ENCODE data around the gene DHX58. TPM values are rescaled to one million over a fixed set of nuclear protein-coding genes. Genes with fewer than 3 reads are reported as not detected.
"Not testable (repeated sequence)": the region's sequence is repeated elsewhere in the genome, so short reads cannot be mapped to it uniquely, and the experiment has no call there.

DHX58 gene
- total RNA-seq, 1 experiment from 2014 or later: 2.1 TPM

DNA sequence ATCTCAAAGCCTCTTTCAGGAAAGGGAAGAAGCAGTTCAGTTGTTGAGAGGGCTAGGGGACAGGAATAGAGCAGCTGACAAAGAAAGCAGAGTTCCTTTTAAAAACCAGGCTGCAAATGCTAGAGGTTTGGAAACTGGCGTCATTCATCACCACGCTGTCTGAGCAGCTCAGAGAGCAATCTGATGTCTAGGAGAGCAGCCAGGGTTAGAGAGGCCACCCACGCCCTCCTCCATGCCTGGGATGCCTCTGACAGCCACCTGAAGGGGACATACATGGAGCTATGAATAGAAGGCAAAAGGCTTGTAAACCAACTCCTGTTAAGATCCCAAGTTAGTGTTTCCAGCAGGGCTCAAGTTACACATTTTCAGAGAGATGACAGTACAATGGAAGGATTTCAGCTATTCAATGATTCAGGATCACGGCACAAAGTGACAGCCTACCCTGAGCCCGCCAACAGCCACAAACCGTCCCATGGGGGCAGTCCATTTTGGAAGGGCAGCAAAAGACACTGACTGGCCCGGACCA is 29.9 kb upstream of the DHX58 start:
- Histone ChIP-seq H3K27ac (ENCODE audit: low read depth, low read length, poor library complexity, severe bottlenecking) (no peak overlapping the region), H3K36me3 (ENCODE audit: insufficient read depth, low read length, poor library complexity, severe bottlenecking) (no peaks in the 10 kb centered on the region), H3K4me1 (ENCODE audit: insufficient read depth, low read length, poor library complexity, severe bottlenecking) (no peaks in the 10 kb centered on the region), H3K9me3 (ENCODE audit: low read depth, low read length, poor library complexity, severe bottlenecking) (no peaks in the 10 kb centered on the region), H3K27me3 (replicated peaks; ENCODE audit: insufficient read depth, low read depth, low read length, poor library complexity) (no peaks in the 10 kb centered on the region), H3K4me3 (ENCODE audit: low read depth, low read length, poor library complexity, severe bottlenecking) (no peak overlapping the region)
- CTCF ChIA-PET: interaction anchor here (0.5 kb wide), 1 partner anchor 1530 kb away, joined by 3 read pairs; no protein-coding TSS in a partner anchor
- intact Hi-C loops (cut with micrococcal nuclease; ENCODE audit: unreplicated experiment): no loop called here
- BruUV-seq (replicated peaks): no TSS peak
- TF ChIP-seq EZH2 (IDR thresholded peaks at IDR 0.05; ENCODE audit: borderline replicate concordance, low read depth, low read length, poor library complexity, severe bottlenecking) (no peak), CTCF (conservative IDR thresholded peaks at IDR 0.05; ENCODE audit: low read depth, low read length) (no peak)
- POLR2A ChIA-PET (ENCODE audit: low non-redundant PET): interaction anchor here (0.5 kb wide), 1 partner anchor 127 kb away, joined by 3 read pairs; no protein-coding TSS in a partner anchor
- no peak for DNase-seq (ENCODE audit: low spot score)

DNA sequence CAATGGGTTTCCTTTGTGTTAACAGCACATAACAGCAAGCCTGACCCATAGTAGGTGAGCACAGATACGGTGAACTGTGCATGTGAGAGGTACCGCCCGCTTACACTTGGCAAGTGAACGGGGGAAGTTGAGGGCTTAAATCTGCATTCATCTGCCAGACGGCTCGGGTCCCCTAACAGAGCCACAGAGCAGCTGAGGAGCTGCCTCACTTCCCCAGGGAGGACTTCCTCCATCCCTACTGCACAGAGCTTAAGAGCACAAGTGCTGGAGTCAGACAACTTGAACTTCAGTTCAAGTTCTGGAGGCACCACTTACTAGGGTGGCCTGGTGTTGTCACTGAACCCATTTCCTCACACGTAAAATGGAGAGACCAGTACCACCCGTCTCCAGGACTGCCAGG is 28.9 kb upstream of the DHX58 start:
- Histone ChIP-seq H3K27ac (ENCODE audit: low read depth, low read length, poor library complexity, severe bottlenecking) (no peak overlapping the region), H3K4me3 (ENCODE audit: low read depth, low read length, poor library complexity, severe bottlenecking) (no peak overlapping the region), H3K27me3 (replicated peaks; ENCODE audit: insufficient read depth, low read depth, low read length, poor library complexity) (no peaks in the 10 kb centered on the region), H3K4me1 (ENCODE audit: insufficient read depth, low read length, poor library complexity, severe bottlenecking) (no peaks in the 10 kb centered on the region), H3K9me3 (ENCODE audit: low read depth, low read length, poor library complexity, severe bottlenecking) (no peaks in the 10 kb centered on the region), H3K36me3 (ENCODE audit: insufficient read depth, low read length, poor library complexity, severe bottlenecking) (no peaks in the 10 kb centered on the region)
- no peak for TF ChIP-seq CTCF (conservative IDR thresholded peaks at IDR 0.05; ENCODE audit: low read depth, low read length)
- no peak for TF ChIP-seq EZH2 (IDR thresholded peaks at IDR 0.05; ENCODE audit: borderline replicate concordance, low read depth, low read length, poor library complexity, severe bottlenecking)
- intact Hi-C loops (cut with micrococcal nuclease; ENCODE audit: unreplicated experiment): no loop called here
- CTCF ChIA-PET: no interaction called here
- POLR2A ChIA-PET (ENCODE audit: low non-redundant PET): no interaction called here
- BruUV-seq (replicated peaks): no TSS peak
- no peak for DNase-seq (ENCODE audit: low spot score)

DNA sequence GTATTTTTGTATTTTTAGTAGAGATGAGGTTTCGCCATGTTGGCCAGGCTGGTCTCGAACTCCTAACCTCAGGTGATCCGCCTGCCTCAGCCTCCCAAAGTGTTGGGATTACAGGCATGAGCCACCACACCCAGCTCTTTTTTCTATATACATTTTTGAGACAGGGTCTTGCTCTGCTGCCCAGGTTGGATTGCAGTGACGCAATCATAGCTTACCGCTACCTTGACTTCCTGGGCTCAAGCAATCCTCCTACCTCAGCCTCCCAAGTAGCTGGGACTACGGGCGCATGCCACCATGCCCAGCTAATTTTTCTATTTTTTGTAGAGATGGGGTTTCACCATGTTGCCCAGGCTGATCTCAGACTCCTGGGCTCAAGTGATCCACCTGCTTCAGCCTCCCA is 28.2 kb upstream of the DHX58 start:
- H3K4me3 ChIP-seq (ENCODE audit: low read depth, low read length, poor library complexity, severe bottlenecking); POLR2A ChIA-PET (ENCODE audit: low non-redundant PET); H3K27me3 ChIP-seq (replicated peaks; ENCODE audit: insufficient read depth, low read depth, low read length, poor library complexity); intact Hi-C loops (cut with micrococcal nuclease; ENCODE audit: unreplicated experiment); H3K4me1 ChIP-seq (ENCODE audit: insufficient read depth, low read length, poor library complexity, severe bottlenecking); H3K9me3 ChIP-seq (ENCODE audit: low read depth, low read length, poor library complexity, severe bottlenecking); BruUV-seq (replicated peaks); H3K36me3 ChIP-seq (ENCODE audit: insufficient read depth, low read length, poor library complexity, severe bottlenecking); DNase-seq (ENCODE audit: low spot score); CTCF ChIA-PET; H3K27ac ChIP-seq (ENCODE audit: low read depth, low read length, poor library complexity, severe bottlenecking): not testable (repeated sequence)

DNA sequence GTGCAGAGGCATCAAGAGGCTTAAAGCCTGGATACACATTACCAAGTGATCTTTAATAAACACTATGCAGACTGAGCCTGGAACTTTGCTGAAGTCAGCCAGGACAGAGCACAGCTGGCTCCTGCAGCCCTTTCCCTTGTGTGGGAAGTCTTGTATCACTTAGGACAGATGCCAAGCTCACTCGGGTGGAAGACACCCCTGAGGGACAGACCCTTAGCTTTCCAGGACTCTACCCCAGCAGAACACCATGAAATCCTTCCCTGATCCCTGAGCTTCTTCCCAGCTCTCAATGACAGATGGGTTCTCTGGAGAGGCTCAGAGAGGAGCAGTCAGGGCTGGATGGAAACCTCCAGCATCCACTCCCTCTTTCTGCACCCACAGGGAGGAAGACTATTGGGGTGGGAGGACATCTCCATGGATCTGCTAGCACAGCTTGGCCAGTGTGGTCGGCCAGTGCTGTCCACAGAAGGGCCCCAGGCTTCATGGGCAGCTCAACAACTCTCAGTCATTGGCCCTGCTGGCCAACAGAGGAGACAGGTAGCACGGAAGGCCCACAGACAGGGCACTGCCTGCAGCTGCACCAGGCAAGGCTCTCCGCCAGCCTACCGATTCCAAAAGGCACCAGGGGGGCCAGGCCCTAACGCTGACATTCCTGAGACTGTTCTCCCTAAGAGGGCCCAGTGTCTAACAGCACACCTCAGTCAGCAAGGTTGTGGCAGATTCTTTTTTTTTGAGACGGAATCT is 26.4 kb upstream of the DHX58 start:
- POLR2A ChIA-PET (ENCODE audit: low non-redundant PET): no interaction called here
- H3K9me3 ChIP-seq (ENCODE audit: low read depth, low read length, poor library complexity, severe bottlenecking): no peaks in the 10 kb centered on the region
- H3K4me1 ChIP-seq (ENCODE audit: insufficient read depth, low read length, poor library complexity, severe bottlenecking): no peaks in the 10 kb centered on the region
- DNase-seq (ENCODE audit: low spot score): no peak
- no peaks in the 10 kb centered on the region for H3K27me3 ChIP-seq (replicated peaks; ENCODE audit: insufficient read depth, low read depth, low read length, poor library complexity)
- H3K36me3 ChIP-seq (ENCODE audit: insufficient read depth, low read length, poor library complexity, severe bottlenecking): no peaks in the 10 kb centered on the region
- BruUV-seq (replicated peaks): no TSS peak
- intact Hi-C loops (cut with micrococcal nuclease; ENCODE audit: unreplicated experiment): no loop called here
- H3K27ac ChIP-seq (ENCODE audit: low read depth, low read length, poor library complexity, severe bottlenecking): no peak overlapping the region
- TF ChIP-seq CTCF (conservative IDR thresholded peaks at IDR 0.05; ENCODE audit: low read depth, low read length) (no peak), EZH2 (IDR thresholded peaks at IDR 0.05; ENCODE audit: borderline replicate concordance, low read depth, low read length, poor library complexity, severe bottlenecking) (no peak)
- CTCF ChIA-PET: no interaction called here
- H3K4me3 ChIP-seq (ENCODE audit: low read depth, low read length, poor library complexity, severe bottlenecking): no peak overlapping the region
